ENCODE measurements around the gene ACTR5.

GRCh38 chr20:38804221-38804620, 56.0 kb downstream of the ACTR5 start:
- no peak for TF ChIP-seq CTCF (conservative IDR thresholded peaks at IDR 0.05)
- TF ChIP-seq ZFX (IDR thresholded peaks at IDR 0.05): no peak

Data from C4-2B (cell line).